HuH-7 (cell line): ENCODE data around the gene C22orf39.
A peak's percentile ranks its signal among the peaks of the same experiment; 100 is the strongest.

ENCODE experiments used
- DNase-seq: peaks from one replicate; pipeline ENCODE4 v3.0.0; 2011; ENCODE audit warnings: low spot score

The C22orf39 gene

GRCh38 chr22:19429950-19430889 is 17.3 kb downstream of the C22orf39 start:
- DNase-seq = peak; percentile 34

- DNase-seq = no peak
Measured at GRCh38 chr22:19424186-19424500, 23.4 kb downstream of the C22orf39 start.

- DNase-seq = no peak
Measured at GRCh38 chr22:19422440-19423301, 24.8 kb downstream of the C22orf39 start.

GRCh38 chr22:19420321-19420720 is 27.2 kb downstream of the C22orf39 start:
- no peak for DNase-seq

GRCh38 chr22:19419464-19420178 is 27.9 kb downstream of the C22orf39 start:
- no peak for DNase-seq

GRCh38 chr22:19419086-19419463 is 28.4 kb downstream of the C22orf39 start:
- no peak for DNase-seq

- DNase-seq = no peak
Measured at GRCh38 chr22:19412923-19413322, 34.6 kb downstream of the C22orf39 start.

GRCh38 chr22:19412478-19412877 is 35.0 kb downstream of the C22orf39 start:
- DNase-seq = no peak

- DNase-seq = no peak
Measured at GRCh38 chr22:19411690-19412045, 35.8 kb downstream of the C22orf39 start.

GRCh38 chr22:19410941-19411689 is 36.4 kb downstream of the C22orf39 start:
- no peak for DNase-seq

- DNase-seq = no peak
Measured at GRCh38 chr22:19407649-19408606, 39.6 kb downstream of the C22orf39 start.

GRCh38 chr22:19406846-19407245 is 40.7 kb downstream of the C22orf39 start:
- no peak for DNase-seq

GRCh38 chr22:19406281-19406811 is 41.2 kb downstream of the C22orf39 start:
- no peak for DNase-seq

GRCh38 chr22:19405652-19406051 is 41.9 kb downstream of the C22orf39 start:
- no peak for DNase-seq

GRCh38 chr22:19405133-19405532 is 42.4 kb downstream of the C22orf39 start:
- DNase-seq = no peak

GRCh38 chr22:19404676-19405075 is 42.8 kb downstream of the C22orf39 start:
- no peak for DNase-seq

- no peak for DNase-seq
Measured at GRCh38 chr22:19402642-19403191, 44.8 kb downstream of the C22orf39 start.

- no peak for DNase-seq
Measured at GRCh38 chr22:19401483-19401882, 46.0 kb downstream of the C22orf39 start.

GRCh38 chr22:19400881-19401280 is 46.6 kb downstream of the C22orf39 start:
- no peak for DNase-seq

- no peak for DNase-seq
Measured at GRCh38 chr22:19398652-19399051, 48.9 kb downstream of the C22orf39 start.
